Stromal cell of bone marrow (primary cell): ENCODE results near the gene CTAG1B.
"Not testable (repeated sequence)": the region's sequence is repeated elsewhere in the genome, so short reads cannot be mapped to it uniquely, and the experiment has no call there.

Experiments used
- DNase-seq: peaks from one replicate; pipeline ENCODE4 v3.0.0-alpha.2; 2012; ENCODE audit warnings: low read depth

The CTAG1B gene

GRCh38 chrX:154582994-154583393 lies 36.1 kb downstream of the CTAG1B start:
- DNase-seq, result not testable (repeated sequence)

GRCh38 chrX:154575076-154575475 lies 44.0 kb downstream of the CTAG1B start:
- DNase-seq, result not testable (repeated sequence)

- not testable (repeated sequence) for DNase-seq
These were observed 46.0 kb downstream of the CTAG1B start for GRCh38 chrX:154573061-154573460.

GRCh38 chrX:154570361-154570760 lies 48.7 kb downstream of the CTAG1B start:
- not testable (repeated sequence) for DNase-seq
